ENCODE results near the gene MAP2K4.
A peak's percentile ranks its signal among the peaks of the same experiment; 100 is the strongest.
"Not testable (repeated sequence)": the region's sequence is repeated elsewhere in the genome, so short reads cannot be mapped to it uniquely, and the experiment has no call there.

Gene MAP2K4

DNA sequence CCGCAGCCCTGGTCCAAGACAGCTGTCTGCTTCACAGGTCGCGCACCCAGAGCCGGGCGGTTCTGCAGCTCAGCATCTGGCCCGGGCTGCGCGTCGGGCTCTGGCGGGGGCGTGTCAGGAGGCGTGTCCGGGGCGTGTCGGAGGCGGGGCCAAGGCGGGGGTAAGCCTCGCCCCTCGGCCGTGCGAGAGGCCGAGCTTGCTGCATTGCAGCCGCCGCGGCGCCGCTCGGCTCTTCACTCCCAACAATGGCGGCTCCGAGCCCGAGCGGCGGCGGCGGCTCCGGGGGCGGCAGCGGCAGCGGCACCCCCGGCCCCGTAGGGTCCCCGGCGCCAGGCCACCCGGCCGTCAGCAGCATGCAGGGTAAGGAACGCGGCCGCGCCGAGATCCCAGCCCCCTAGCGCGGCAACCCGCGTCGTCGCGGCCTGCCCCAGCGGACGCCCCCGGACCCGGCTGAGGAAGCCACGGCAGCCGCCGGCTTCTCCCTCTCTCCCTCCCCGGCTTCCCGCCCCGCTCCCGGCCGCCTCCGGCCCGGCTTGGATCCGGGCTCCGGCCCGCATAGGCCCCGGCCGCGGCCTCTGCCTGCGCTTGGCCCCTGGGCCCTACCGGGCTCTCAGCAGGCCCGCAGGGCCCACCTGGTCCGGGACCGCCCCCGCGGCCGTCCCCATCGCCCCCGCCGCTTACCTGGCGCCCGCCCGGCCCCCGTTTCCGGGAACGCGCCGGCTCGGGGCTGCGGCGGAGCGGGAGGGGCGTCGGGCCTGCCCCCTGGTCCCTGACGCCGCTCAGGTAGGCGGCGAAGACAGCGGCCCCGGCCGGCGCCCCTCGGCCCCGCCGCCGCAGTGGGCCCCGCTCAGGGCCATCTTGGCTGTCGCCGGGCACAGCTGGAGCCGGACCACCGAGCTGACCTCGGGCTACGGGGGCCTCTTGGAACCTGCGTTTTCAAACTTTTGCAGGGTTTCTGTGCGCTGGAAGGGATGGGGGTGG lies at the start of gene MAP2K4:
Gene MAP2K4, plus strand, starts transcription at position 236 of the 981 bp plus-strand sequence. Its CDS starts 10 bp downstream, at position 246.
- DNase-seq: peak; percentile 7

DNA sequence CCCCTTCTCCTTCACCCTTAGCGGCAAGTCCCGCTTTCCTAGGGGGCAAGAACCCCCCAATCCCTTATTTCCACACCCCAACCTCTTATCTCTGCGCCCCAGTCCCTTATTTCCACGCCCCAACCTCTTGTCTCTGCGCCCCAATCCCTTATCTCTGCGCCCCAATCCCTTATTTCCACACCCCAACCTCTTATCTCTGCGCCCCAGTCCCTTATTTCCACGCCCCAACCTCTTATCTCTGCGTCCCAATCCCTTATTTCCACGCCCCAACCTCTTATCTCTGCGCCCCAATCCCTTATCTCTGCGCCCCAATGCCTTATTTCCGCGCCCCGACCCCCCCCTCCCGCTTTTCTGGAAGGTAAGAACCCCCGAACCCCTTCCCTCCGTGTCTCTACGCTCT lies 47.9 kb upstream of the MAP2K4 start:
- not testable (repeated sequence) for DNase-seq

DNA sequence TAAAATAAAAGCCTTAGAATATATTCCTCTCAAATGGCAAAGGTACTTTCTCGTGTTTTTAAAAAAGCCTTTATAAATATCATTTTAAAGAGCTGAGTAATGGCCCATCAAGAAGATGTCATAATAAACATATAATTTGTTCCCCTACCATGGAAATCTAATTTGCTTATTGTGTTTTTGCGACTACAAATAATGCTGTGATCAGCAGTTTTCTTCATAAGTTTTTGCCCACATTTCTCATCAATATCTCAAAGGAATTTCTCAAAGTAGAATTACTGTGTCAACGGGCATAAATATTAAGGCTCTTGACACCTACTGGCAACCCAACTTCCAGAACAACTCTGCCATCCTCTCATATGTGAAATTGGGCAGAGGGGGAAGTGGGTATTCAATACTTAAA lies 40.9 kb upstream of the MAP2K4 start:
- no peak for DNase-seq

DNA sequence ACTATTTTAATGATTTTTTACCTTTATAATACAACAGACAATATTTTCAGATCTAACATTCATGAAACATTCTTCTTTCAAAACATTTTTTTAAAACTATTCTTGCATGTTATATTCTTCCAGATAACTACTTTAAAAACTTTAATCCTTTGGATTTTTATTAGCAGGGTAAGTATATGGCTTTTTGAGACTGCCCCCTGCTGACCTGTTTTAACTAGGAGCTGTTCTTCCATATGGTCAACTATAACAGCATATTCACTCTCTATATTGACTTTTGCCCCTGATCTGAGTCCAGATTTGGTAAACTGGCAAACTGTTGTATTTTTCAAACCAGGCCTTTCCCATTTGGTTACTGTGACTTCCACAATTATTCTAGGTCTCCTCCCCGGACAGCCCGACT lies 39.9 kb upstream of the MAP2K4 start:
- no peak for DNase-seq

DNA sequence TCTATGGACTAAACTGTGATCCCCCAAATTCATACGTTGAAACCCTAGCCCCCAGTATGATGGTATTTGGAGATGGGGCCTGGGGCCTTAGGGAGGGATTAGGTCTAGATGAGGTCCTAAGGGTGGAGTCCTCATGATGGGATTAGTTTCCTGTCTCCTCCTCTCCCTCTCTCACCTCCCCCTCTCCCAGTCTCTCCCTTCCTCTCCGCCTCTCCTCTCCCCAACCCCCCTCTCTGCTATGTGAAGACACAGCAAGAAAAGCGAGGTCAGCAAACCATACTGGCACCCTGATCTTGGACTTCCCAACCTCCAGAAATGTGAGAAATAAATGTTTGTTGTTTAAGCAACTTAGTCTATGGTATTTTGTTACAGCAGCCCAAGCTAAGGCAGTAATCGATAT lies 38.8 kb upstream of the MAP2K4 start:
- no peak for DNase-seq

DNA sequence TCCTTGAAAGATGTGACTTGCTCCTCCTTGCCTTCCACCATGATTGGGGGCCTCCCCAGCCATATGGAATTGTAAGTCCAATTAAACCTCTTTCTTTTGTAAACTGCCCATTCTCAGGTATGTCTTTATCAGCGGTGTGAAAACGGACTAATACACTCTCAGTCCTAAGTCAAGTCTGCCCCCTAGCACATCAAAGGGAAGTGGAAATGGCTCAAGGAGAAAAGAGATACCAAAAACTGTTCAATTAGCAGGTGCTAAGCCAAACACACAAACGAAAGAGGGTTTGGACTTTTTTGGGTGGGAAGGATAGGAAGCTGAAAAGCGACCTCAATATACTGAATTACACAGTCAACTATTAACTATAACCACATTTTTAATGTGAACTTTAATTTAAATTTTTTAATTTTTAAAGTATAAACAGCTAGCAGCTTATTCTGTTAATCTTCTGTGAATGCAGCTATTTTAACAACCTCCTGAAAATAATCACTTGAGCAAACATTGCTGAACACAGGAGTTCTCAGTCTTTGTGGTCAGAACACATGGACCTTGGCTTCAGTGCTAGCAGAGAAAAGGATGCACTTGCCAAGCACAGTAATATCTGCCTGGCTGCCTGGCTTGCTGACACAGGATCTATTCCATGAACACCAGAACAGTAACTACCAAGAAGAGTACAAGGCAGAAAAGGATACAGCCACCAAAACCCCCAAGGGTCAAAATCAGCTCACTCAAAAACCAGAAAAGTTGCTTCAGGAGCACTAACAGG lies 34.3 kb upstream of the MAP2K4 start:
- DNase-seq: no peak

DNA sequence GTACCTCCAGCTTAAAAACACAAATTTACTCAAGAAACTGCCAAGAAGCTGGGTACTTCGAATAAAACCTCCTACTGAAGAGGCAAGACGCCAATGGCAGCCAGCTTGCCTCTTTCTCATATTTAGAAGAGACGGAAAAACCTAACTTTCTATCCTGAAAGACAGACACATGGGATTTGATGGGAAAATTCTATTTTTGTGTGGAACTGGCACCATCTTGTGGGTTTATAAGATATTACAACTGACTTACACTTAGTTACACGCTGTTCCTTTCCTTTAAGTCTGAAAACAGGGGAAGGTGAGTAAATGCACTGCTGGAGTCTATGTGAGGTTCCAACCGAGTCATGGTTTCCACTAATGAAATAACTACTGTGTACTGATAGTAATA lies 33.7 kb upstream of the MAP2K4 start:
- no peak for DNase-seq

DNA sequence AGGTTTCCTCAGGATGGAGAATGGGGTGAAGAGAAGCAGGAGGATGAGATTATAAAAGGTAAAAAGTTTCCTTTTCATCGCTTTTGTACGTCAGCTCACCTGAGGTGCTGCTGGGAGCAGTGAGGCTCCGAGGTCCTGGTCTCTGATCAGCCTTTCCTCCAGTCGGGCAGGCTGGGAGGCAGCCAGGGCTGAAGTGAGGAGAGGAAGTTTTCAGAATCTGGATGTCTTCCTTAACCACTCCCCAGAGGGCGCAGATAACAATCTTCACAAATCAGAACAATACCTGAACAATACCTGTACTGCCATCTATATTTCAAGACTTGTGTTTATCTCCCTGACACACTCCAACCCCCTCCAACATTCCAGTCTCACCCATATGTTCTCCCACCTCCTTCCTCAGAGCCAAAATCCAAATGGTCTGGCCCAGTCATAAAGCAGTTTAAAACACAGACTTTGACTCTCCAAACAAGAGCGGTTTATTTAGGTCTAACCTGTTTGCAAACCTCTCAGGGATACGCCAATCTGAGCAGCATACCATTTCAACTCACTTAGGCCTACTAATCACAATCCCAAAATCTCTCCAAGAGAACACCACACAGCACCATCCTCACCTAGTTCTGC lies 30.2 kb upstream of the MAP2K4 start:
- DNase-seq: no peak

DNA sequence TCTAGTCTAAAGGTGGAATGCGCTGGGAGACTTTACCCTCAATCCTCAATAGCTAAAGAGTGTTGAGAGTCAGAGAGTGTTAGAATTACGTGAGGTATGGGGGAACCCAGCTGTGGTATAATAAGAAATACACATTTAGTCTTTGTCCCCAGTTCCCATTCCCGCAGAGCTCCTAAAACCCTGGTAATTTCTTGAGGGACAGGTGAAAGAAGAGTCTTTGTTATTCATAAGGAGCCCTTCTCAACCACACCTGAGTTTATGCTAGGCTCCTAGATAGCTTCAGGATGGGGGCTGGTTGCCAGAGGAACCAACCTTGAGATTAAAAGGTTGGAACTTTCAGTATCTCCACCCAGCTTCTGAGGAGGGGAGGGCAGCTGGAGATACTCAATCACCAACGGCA lies 29.2 kb upstream of the MAP2K4 start:
- no peak for DNase-seq

DNA sequence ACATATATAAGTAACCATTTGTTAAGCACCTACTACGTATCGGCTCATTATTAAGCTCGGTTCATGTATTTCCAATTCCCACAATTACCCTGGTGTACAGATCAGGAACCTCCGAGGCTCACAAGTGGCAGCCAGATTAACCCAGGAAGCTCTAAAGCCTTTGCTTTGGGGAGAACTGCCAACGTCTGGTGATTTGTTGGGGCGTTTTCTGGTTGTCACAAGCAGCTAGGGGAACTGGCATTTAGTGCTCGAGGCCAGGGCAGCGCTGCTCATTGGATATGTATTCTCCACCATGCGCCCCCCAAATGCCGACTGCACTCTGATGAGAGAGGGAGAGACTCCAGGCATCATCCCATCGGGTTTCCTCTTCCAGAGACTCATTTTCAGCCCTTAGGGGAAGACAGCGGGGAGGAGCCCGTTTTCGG lies 23.9 kb upstream of the MAP2K4 start:
- peak; percentile 29 for DNase-seq

DNA sequence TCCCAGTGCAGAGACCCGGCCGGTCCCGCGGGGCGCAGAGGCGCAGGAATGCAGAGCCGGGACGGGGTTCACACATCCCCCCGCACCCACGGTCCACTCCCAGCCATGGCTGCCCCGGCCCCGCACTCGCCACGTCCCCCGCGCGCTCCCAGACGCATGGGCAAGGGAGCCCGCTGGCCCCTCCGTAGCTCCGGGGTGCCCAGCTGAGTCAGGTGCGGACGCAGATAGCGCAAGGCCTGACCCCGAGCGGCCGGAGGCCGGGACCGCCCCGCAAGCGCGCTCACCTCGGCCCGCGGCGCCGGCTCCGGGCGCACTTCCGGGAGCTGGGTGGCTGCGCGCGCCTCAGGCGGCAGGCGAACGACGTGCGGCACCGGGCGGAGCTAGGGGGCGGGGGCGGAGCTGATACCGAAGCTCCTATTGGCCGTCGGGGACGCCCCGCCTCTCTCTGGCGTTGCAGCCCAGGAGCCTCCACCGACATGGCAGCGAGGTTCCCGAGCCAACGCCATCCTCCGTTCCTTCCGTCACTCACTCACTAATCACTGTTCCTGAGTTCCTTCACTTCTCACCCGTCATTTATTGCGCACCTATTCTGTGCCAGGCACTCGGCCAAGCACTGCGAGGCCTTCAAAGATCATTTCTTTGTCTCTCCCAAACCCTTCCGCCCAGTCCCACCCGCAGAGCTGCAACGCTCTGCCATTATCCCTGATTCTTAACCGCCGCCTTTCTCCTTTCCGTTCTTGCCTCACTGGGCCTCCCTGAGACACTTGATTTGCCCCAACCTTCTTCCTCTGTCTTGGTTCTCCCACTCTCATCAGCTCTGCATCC lies 23.3 kb upstream of the MAP2K4 start, which contains the start of gene ZNF18:
Gene ZNF18, minus strand, starts transcription at position 329 of the 825 bp plus-strand sequence. CDS start 4,646 bp downstream, outside the sequence.
- DNase-seq: peak; percentile 58

DNA sequence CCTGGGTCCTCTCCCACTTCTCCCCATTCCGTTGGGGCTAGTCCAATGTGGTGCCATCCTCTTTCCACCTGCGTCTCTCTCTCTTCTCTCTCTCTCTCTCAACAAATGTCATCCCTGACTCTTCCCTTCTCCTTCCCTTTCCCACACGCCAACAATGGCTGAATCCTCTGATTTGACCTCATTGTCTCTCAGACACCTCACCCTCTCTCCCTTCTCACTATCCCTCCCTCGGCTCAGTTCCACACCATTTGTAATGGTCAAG lies 22.8 kb upstream of the MAP2K4 start:
- no peak for DNase-seq

DNA sequence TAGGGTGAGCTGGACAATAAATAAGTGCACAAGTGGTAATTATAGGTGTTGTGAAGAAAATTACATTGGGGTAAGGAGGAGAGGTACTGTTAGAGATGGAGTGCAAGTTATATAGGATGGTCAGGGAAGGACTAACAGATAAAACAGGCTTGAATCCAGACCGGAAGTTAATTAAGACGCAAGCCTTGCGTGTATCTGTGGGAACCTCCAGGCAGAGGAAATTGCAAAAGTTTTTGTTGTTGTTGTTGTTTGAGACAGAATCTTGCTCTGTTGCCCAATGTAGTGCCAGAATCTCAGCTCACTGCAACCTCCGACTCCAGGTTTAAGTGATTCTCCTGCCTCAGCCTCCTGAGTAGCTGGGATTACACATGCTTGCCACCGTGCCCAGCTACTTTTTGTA lies 21.0 kb upstream of the MAP2K4 start:
- no peak for DNase-seq

DNA sequence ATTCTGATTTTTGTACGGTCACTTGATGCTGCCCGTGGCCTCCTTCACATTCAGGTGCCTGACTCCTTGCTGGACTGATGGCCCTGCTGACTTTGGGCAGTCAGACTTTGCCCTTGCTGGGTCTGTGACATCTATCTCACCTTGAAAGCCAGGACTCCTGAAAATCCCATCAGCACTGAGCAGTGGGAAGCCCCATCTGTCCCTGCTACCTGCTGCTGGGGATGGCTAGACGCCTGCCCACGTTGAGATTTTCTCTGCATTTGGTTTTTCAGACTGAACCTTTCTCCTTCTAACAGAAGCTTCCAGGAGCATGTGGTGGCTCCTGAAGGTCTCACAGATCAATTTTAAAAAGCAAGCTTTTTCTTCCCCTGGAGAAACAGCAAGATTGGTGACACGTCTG lies 13.2 kb upstream of the MAP2K4 start:
- DNase-seq: no peak

DNA sequence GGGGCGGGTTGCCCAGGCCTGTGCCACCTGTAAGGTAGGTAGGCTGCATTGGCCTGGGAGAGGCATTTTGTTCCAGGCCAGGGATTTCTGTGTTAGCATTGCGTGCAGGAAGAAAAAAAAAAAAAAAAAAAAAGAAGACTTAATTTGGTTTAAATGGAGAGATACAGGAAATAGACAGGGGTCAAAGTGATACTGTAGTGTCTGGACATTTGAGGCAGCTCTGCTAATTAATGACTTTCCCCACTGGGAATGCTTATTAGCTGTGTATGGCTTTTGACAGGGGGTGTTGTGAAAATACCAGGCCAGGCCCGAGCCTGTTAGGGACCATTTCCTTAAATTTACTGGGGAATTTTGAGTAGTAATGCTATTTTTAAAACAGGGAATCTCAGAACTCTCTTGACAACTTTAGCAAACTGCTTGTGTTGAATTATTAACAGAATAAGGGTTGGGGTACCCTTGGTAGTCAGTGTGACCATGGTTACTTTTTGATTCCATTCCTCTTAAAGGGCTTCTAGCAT lies 1.0 kb downstream of the MAP2K4 start:
- no peak for DNase-seq

DNA sequence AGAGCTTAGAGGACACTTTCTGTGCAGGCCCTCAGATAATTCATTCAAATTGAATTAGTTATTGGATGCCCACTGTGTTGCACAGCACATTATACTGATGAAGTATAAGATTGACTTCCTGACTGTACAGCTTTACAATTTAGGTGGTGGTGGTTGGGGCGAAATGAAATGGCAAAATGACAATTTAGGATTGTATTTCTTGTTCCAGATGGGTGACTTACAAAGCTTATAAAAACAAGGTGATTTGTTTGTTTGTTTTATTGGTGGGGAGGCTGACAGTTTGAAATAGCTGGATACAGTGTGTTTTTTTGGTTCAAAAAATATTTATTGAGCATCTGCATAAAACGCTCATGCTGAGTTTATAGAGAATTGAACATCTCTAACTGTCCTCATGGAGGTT lies 1.6 kb downstream of the MAP2K4 start:
- no peak for DNase-seq

DNA sequence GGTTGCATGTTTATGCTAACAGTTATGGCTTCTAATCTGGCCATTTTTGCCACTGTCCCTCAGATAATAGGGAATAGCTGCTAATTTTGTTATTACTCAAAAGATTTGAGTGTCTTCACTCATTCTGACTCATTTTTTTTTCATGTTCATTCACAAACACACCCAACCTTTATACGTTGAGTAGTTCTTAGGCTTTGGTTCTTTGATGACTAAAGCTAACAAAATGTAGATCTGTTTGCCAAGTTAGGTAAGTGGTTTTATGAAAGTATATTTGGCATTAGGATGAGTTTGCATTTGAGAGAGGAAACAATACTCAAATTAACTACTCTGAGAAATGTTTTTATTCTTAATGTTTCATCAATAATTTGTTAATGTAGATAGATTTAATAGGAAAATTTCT lies 3.6 kb downstream of the MAP2K4 start:
- DNase-seq: no peak

DNA sequence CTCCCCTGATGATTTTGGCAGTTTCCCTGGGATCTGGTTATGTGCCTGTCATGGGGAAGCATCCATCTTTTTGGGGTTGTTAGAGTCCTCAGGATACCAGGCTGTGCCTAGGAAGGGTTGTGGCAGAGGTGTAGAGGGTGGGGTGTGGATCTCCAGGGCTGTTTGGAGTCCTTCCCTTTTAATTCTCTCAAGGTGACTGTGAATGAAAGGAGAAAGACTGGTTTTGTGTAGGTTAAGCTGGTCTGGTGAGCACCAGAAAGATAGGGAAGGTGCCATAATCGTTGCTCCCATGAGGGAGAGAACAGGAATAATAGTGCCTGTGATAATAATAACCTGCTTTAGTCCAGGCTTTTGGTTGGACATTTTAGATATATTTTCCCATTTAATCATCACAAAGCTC lies 7.0 kb downstream of the MAP2K4 start:
- no peak for DNase-seq

DNA sequence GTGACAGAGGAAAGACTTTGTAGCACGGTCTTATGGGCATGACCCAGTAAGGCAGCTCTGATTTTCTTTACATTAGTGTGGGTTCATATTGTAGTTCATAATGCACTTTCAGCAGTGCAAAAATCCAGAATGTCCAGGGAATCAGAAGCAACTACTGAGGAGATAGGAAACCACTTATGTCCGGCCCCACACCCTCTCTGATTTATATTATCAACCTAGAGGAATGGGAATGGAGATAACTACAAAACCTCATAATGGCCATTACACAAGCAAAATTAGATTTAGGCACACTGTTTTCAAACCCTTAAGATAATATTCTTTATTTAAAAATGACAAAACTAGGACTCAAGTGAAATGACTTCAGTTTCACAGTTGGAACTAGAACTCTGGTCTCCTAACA lies 7.9 kb downstream of the MAP2K4 start:
- no peak for DNase-seq

DNA sequence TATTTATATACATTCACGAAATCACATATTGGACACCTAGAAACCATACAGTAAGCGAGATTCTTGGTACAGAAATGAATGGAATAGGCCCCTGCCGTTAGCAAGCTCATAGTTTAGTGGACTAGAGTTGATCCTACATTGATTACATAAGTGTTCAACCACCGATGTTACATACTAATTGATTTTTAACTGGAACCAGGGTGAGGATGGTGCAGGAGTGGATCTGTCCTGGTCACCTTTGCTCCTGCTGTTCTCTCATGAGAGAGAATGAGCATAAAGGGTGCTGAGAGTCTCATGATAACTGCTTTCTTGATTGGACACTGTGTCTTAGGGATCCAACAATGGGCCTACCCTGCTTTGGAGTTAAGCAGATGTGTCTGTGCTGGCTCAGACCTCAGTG lies 13.9 kb downstream of the MAP2K4 start:
- no peak for DNase-seq

DNA sequence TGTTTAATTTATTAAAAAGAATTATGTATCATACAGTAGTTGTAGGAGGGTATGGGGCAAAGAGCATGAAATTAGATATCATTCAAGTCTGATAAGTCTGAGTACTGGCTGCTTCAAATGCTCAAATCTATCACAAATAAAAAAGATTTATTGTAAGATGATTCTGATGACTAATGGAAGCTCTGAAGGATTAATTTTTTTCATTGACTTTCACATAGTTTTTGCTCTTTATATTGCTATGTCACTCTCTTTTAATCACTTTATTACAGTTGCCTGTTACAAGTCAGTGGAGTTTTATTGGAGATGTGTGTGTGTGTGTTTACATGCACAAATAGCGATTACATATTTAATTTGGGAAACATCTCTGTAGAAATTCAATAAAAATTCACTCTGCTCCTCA lies 15.0 kb downstream of the MAP2K4 start:
- no peak for DNase-seq

DNA sequence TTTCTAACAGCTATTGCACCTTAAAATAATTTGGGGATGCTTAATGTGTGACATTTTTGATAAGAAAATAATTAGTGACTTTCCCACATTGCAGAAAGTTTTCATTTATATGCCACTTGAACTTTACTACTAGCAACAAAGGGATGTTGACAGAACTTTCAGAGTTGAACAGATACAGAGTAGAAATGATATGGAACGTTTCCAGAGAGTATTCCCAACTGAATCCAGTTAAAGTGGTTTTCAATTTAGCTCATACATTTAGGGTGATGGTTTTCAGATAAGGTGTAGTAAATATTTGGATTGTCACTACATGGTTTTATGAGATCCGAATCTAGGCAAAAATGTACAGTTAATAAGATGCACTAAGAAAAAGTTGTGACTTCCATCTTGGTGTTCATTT lies 17.3 kb downstream of the MAP2K4 start:
- no peak for DNase-seq

DNA sequence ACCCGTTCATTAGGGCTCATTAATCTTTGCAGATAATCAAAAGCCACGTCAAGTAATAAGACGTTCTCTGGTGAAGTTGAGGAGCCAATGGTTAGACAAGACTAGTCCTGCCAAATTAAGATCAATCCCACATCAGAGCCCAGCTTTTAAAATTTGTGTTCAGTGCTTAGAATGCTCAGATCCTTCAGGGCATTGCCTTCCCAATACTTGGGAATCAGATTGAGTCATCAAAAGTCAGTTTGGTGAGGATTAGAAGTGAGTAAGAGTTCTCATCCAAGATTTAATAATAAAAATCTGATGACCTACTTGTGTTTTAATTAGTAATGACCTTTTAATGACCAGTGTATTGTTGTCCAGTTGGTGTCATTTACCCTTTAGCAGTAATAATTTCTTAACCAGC lies 19.8 kb downstream of the MAP2K4 start:
- no peak for DNase-seq

Data from GF-D8 (cell line).